ENCODE measurements around the gene PMF1. TPM values are rescaled to one million over a fixed set of nuclear protein-coding genes. Genes with fewer than 3 reads are reported as not detected.

The PMF1 gene
- total RNA-seq, 1 donor from 2014 or later: 55.8 TPM

GRCh38 chr1:156196445-156196844, 16.4 kb upstream of the PMF1 start:
- H3K4me1 ChIP-seq: peaks cover 67% of the 10 kb centered on the region
- no peak overlapping the region for H3K4me3 ChIP-seq
- peak overlapping the region; percentile 66 for H3K27ac ChIP-seq (replicated peaks)
- intact Hi-C loops (cut with micrococcal nuclease): no loop called here
- no peak for TF ChIP-seq CTCF (IDR thresholded peaks at IDR 0.05; ENCODE audit: borderline replicate concordance)
- H3K36me3 ChIP-seq: peaks cover 14% of the 10 kb centered on the region
- no peaks in the 10 kb centered on the region for H3K9me3 ChIP-seq (replicated peaks)
- no peaks in the 10 kb centered on the region for H3K27me3 ChIP-seq (ENCODE audit: low read depth)
- DNase-seq: no peak

- H3K36me3 ChIP-seq: peaks cover 17% of the 10 kb centered on the region
These were observed 13.9 kb upstream of the PMF1 start for GRCh38 chr1:156198831-156199349.

GRCh38 chr1:156200044-156200443, 12.8 kb upstream of the PMF1 start:
- Histone ChIP-seq H3K27me3 (ENCODE audit: low read depth) (no peaks in the 10 kb centered on the region), H3K9me3 (replicated peaks) (no peaks in the 10 kb centered on the region), H3K27ac (replicated peaks) (no peak overlapping the region), H3K36me3 (peaks cover 18% of the 10 kb centered on the region), H3K4me1 (peaks cover 85% of the 10 kb centered on the region), H3K4me3 (no peak overlapping the region)
- no peak for TF ChIP-seq CTCF (IDR thresholded peaks at IDR 0.05; ENCODE audit: borderline replicate concordance)
- DNase-seq: no peak
- intact Hi-C loops (cut with micrococcal nuclease): loop anchor here (10.0 kb wide), 1 partner anchor 45 kb away; the partner anchor contains the start of gene SEMA4A

More at GRCh38 chr1:156198831-156199349, 13.9 kb upstream of the PMF1 start:
- H3K4me1 ChIP-seq: peaks cover 87% of the 10 kb centered on the region
- intact Hi-C loops (cut with micrococcal nuclease): no loop called here
- no peak overlapping the region for H3K27ac ChIP-seq (replicated peaks)
- no peaks in the 10 kb centered on the region for H3K27me3 ChIP-seq (ENCODE audit: low read depth)
- no peak for DNase-seq
- no peak overlapping the region for H3K4me3 ChIP-seq
- no peaks in the 10 kb centered on the region for H3K9me3 ChIP-seq (replicated peaks)
- no peak for TF ChIP-seq CTCF (IDR thresholded peaks at IDR 0.05; ENCODE audit: borderline replicate concordance)

GRCh38 chr1:156203331-156203730, 9.5 kb upstream of the PMF1 start:
- Histone ChIP-seq H3K4me3 (no peak overlapping the region), H3K9me3 (replicated peaks) (no peaks in the 10 kb centered on the region), H3K36me3 (peaks cover 40% of the 10 kb centered on the region), H3K27me3 (ENCODE audit: low read depth) (no peaks in the 10 kb centered on the region), H3K4me1 (peaks cover 52% of the 10 kb centered on the region), H3K27ac (replicated peaks) (peak overlapping the region; percentile 49)
- intact Hi-C loops (cut with micrococcal nuclease): loop anchor here (10.0 kb wide), 1 partner anchor 49 kb away; the partner anchor contains the start of gene SEMA4A
- no peak for TF ChIP-seq CTCF (IDR thresholded peaks at IDR 0.05; ENCODE audit: borderline replicate concordance)
- no peak for DNase-seq

GRCh38 chr1:156204686-156205085, 8.1 kb upstream of the PMF1 start:
- intact Hi-C loops (cut with micrococcal nuclease): loop anchor here (10.0 kb wide), 1 partner anchor 50 kb away; the partner anchor contains the start of gene SEMA4A
- Histone ChIP-seq H3K27ac (replicated peaks) (no peak overlapping the region), H3K4me1 (peaks cover 40% of the 10 kb centered on the region), H3K4me3 (no peak overlapping the region), H3K9me3 (replicated peaks) (no peaks in the 10 kb centered on the region), H3K27me3 (ENCODE audit: low read depth) (no peaks in the 10 kb centered on the region), H3K36me3 (peaks cover 43% of the 10 kb centered on the region)
- no peak for DNase-seq
- no peak for TF ChIP-seq CTCF (IDR thresholded peaks at IDR 0.05; ENCODE audit: borderline replicate concordance)
